Measurements from ENCODE around the gene PFDN1. TPM values are rescaled to one million over a fixed set of nuclear protein-coding genes. Genes with fewer than 3 reads are reported as not detected.
"Not testable (repeated sequence)": the region's sequence is repeated elsewhere in the genome, so short reads cannot be mapped to it uniquely, and the experiment has no call there.

PFDN1 gene
- total RNA-seq, 1 donor from 2014 or later = 57.9 TPM

- H3K4me1 Mint-ChIP-seq (ENCODE audit: unreplicated experiment) = peaks cover 22% of the 10 kb centered on the region
- peak within 1 kb of the TSS; percentile 54 for H3K27ac Mint-ChIP-seq
Observed at GRCh38 chr5:140346348-140347221, 43.7 kb upstream of the PFDN1 start, which contains the start of gene HBEGF. TSS of gene HBEGF (minus strand) at chr5:140346603. CDS start at chr5:140346328, 275 bp downstream.

GRCh38 chr5:140345919-140346347 is 43.0 kb upstream of the PFDN1 start:
- H3K9me3 Mint-ChIP-seq = no peaks in the 10 kb centered on the region
- H3K4me3 Mint-ChIP-seq = peak overlapping the region; percentile 88
- H3K36me3 Mint-ChIP-seq = no peaks in the 10 kb centered on the region
- peaks cover 50% of the 10 kb centered on the region for H3K27me3 Mint-ChIP-seq
- peaks cover 19% of the 10 kb centered on the region for H3K4me1 Mint-ChIP-seq (ENCODE audit: unreplicated experiment)
- H3K27ac Mint-ChIP-seq = peak overlapping the region; percentile 54
- TF ChIP-seq CTCF (conservative IDR thresholded peaks at IDR 0.05) = peak; percentile 11
- no peak for DNase-seq (ENCODE audit: extremely low spot score, unreplicated experiment)

More at GRCh38 chr5:140346348-140347221, 43.7 kb upstream of the PFDN1 start, which contains the start of gene HBEGF:
- Mint-ChIP-seq H3K36me3 (no peaks in the 10 kb centered on the region), H3K9me3 (no peaks in the 10 kb centered on the region), H3K4me3 (peak within 1 kb of the TSS; percentile 88), H3K27me3 (peaks cover 54% of the 10 kb centered on the region)
- peak; percentile 82 for DNase-seq (ENCODE audit: extremely low spot score, unreplicated experiment)
- TF ChIP-seq CTCF (conservative IDR thresholded peaks at IDR 0.05) = peak; percentile 73

- Mint-ChIP-seq H3K27me3 (peaks cover 42% of the 10 kb centered on the region), H3K27ac (no peak overlapping the region)
Observed at GRCh38 chr5:140344683-140345423, 42.0 kb upstream of the PFDN1 start.

GRCh38 chr5:140343849-140344248 is 40.9 kb upstream of the PFDN1 start:
- not testable (repeated sequence) for DNase-seq (ENCODE audit: extremely low spot score, unreplicated experiment); H3K36me3 Mint-ChIP-seq; H3K4me3 Mint-ChIP-seq; H3K9me3 Mint-ChIP-seq; H3K27ac Mint-ChIP-seq
- Mint-ChIP-seq H3K4me1 (ENCODE audit: unreplicated experiment) (peaks cover 24% of the 10 kb centered on the region), H3K27me3 (peaks cover 34% of the 10 kb centered on the region)

More at GRCh38 chr5:140344683-140345423, 42.0 kb upstream of the PFDN1 start:
- Mint-ChIP-seq H3K4me3 (peak overlapping the region; percentile 88), H3K36me3 (no peaks in the 10 kb centered on the region), H3K4me1 (ENCODE audit: unreplicated experiment) (peaks cover 24% of the 10 kb centered on the region), H3K9me3 (no peaks in the 10 kb centered on the region)
- TF ChIP-seq CTCF (conservative IDR thresholded peaks at IDR 0.05) = no peak
- DNase-seq (ENCODE audit: extremely low spot score, unreplicated experiment) = no peak

GRCh38 chr5:140342896-140343295 is 40.0 kb upstream of the PFDN1 start:
- Mint-ChIP-seq H3K4me1 (ENCODE audit: unreplicated experiment) (peaks cover 18% of the 10 kb centered on the region), H3K27ac (no peak overlapping the region), H3K9me3 (no peaks in the 10 kb centered on the region), H3K4me3 (no peak overlapping the region), H3K36me3 (no peaks in the 10 kb centered on the region), H3K27me3 (peaks cover 29% of the 10 kb centered on the region)
- DNase-seq (ENCODE audit: extremely low spot score, unreplicated experiment) = no peak
- TF ChIP-seq CTCF (conservative IDR thresholded peaks at IDR 0.05) = no peak
